ENCODE results near the gene IL4R.

Gene IL4R

GRCh38 chr16:27311448-27311830, 2.3 kb upstream of the IL4R start:
- no peak overlapping the region for H3K4me3 ChIP-seq (ENCODE audit: low read depth, low read length)
- TF ChIP-seq CTCF (IDR thresholded peaks at IDR 0.05; ENCODE audit: borderline replicate concordance, insufficient read depth, low read depth, low read length): no peak

GRCh38 chr16:27311897-27312303, 1.9 kb upstream of the IL4R start:
- TF ChIP-seq CTCF (IDR thresholded peaks at IDR 0.05; ENCODE audit: borderline replicate concordance, insufficient read depth, low read depth, low read length): no peak
- no peak overlapping the region for H3K4me3 ChIP-seq (ENCODE audit: low read depth, low read length)

- TF ChIP-seq CTCF (IDR thresholded peaks at IDR 0.05; ENCODE audit: borderline replicate concordance, insufficient read depth, low read depth, low read length): no peak
- no peak overlapping the region for H3K4me3 ChIP-seq (ENCODE audit: low read depth, low read length)
Measured at GRCh38 chr16:27312580-27313421, 973 bp upstream of the IL4R start.

GRCh38 chr16:27314161-27314723, 468 bp downstream of the IL4R start:
- H3K4me3 ChIP-seq (ENCODE audit: low read depth, low read length): peak overlapping the region; percentile 77
- no peak for TF ChIP-seq CTCF (IDR thresholded peaks at IDR 0.05; ENCODE audit: borderline replicate concordance, insufficient read depth, low read depth, low read length)

- peak overlapping the region; percentile 47 for H3K4me3 ChIP-seq (ENCODE audit: low read depth, low read length)
- no peak for TF ChIP-seq CTCF (IDR thresholded peaks at IDR 0.05; ENCODE audit: borderline replicate concordance, insufficient read depth, low read depth, low read length)
Measured at GRCh38 chr16:27314986-27315332, 1.2 kb downstream of the IL4R start.

- H3K4me3 ChIP-seq (ENCODE audit: low read depth, low read length): peak overlapping the region; percentile 47
- peak; percentile 20; the same call in 1 of the 2 replicates for TF ChIP-seq CTCF (IDR thresholded peaks at IDR 0.05; ENCODE audit: borderline replicate concordance, insufficient read depth, low read depth, low read length)
Measured at GRCh38 chr16:27315333-27316037, 1.7 kb downstream of the IL4R start.

All from GM12875 (cell line).